Measurements from ENCODE around the gene KIAA1328.

DNA sequence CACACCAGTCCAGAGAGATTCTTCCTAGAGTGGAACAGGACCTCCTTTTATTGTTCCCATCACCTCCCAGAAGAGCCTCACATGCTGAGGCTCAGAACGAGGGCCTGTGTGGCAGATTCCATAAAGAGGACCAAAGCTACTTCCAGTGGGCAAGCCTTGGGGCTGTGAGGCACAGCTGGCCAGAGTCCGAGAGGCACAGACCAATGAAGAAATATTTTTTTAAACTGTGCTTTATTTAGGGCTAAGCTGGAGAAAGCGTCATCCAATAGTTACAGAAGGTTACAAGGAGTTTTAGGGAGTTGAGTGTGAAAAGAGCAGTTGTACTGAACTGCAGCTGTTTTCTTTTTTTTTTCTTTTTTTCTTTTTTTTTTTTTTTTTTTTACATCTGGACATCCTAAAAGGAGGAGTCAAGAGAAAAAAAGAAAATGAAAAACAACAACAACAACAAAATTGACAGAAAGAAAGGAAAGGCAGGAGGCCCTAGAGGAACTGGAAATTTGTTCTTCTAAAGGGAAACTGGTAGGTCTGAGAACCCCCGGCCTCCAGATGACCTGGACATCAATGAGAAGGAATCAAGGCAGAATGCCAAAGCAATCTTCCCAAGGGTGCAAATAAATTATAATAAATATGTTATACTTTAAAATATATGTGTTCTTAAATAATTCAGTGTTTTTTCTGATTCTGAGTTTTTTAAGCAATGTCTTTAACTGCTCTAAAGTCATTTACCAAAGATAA lies 414.1 kb downstream of the KIAA1328 start:
- TF ChIP-seq, protein P1, sequence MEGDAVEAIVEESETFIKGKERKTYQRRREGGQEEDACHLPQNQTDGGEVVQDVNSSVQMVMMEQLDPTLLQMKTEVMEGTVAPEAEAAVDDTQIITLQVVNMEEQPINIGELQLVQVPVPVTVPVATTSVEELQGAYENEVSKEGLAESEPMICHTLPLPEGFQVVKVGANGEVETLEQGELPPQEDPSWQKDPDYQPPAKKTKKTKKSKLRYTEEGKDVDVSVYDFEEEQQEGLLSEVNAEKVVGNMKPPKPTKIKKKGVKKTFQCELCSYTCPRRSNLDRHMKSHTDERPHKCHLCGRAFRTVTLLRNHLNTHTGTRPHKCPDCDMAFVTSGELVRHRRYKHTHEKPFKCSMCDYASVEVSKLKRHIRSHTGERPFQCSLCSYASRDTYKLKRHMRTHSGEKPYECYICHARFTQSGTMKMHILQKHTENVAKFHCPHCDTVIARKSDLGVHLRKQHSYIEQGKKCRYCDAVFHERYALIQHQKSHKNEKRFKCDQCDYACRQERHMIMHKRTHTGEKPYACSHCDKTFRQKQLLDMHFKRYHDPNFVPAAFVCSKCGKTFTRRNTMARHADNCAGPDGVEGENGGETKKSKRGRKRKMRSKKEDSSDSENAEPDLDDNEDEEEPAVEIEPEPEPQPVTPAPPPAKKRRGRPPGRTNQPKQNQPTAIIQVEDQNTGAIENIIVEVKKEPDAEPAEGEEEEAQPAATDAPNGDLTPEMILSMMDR (IDR thresholded peaks at IDR 0.05) = no peak
- no peak for TF ChIP-seq POLR2AphosphoS5 (IDR thresholded peaks at IDR 0.05; ENCODE audit: low read depth, low read length)
- TF ChIP-seq, protein P2, sequence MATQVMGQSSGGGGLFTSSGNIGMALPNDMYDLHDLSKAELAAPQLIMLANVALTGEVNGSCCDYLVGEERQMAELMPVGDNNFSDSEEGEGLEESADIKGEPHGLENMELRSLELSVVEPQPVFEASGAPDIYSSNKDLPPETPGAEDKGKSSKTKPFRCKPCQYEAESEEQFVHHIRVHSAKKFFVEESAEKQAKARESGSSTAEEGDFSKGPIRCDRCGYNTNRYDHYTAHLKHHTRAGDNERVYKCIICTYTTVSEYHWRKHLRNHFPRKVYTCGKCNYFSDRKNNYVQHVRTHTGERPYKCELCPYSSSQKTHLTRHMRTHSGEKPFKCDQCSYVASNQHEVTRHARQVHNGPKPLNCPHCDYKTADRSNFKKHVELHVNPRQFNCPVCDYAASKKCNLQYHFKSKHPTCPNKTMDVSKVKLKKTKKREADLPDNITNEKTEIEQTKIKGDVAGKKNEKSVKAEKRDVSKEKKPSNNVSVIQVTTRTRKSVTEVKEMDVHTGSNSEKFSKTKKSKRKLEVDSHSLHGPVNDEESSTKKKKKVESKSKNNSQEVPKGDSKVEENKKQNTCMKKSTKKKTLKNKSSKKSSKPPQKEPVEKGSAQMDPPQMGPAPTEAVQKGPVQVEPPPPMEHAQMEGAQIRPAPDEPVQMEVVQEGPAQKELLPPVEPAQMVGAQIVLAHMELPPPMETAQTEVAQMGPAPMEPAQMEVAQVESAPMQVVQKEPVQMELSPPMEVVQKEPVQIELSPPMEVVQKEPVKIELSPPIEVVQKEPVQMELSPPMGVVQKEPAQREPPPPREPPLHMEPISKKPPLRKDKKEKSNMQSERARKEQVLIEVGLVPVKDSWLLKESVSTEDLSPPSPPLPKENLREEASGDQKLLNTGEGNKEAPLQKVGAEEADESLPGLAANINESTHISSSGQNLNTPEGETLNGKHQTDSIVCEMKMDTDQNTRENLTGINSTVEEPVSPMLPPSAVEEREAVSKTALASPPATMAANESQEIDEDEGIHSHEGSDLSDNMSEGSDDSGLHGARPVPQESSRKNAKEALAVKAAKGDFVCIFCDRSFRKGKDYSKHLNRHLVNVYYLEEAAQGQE (IDR thresholded peaks at IDR 0.05; ENCODE audit: insufficient read depth in 1 of 2, low read depth in 2 of 2, low read length in 1 of 2) = no peak
